Activated B cell treated with CpG ODN at 0.5 μM for 24 hours (primary cell): ENCODE results near the gene LRRC8A. TPM values are rescaled to one million over a fixed set of nuclear protein-coding genes. Genes with fewer than 3 reads are reported as not detected.
A peak's percentile ranks its signal among the peaks of the same experiment; 100 is the strongest.

Experiments
- ATAC-seq: fragments of 200-7000 bp; cut with Tn5 transposase; one replicate; pipeline ENCODE4 v1.10.0; 2021; ENCODE audit warnings: low read depth, mild to moderate bottlenecking, moderate library complexity
- CTCF ChIA-PET: fragments of 350-600 bp; sonication (Branson Sonifier 250); formaldehyde crosslinking; loops from one replicate; lab custom pipeline; 2021; ENCODE audit warnings: antibody characterized with exemption; lab: Charles Lee
- POLR2A ChIA-PET: fragments of 350-600 bp; sonication (Branson Sonifier 250); formaldehyde crosslinking; loops from one replicate; lab custom pipeline; 2021; ENCODE audit warnings: antibody characterized with exemption; lab: Charles Lee
- DNase-seq: peaks from one replicate; pipeline ENCODE4 v3.0.0; 2022
- H3K27ac Mint-ChIP-seq: one replicate; pipeline ENCODE4 v1.8.0; 2020; ENCODE audit warnings: mixed read lengths
- H3K27me3 Mint-ChIP-seq: one replicate; pipeline ENCODE4 v1.8.0; 2021; ENCODE audit warnings: mixed read lengths
- H3K36me3 Mint-ChIP-seq: one replicate; pipeline ENCODE4 v1.8.0; 2021; ENCODE audit warnings: low read depth, mixed read lengths
- H3K4me1 Mint-ChIP-seq: one replicate; pipeline ENCODE4 v1.8.0; 2021; ENCODE audit warnings: mixed read lengths
- H3K4me3 Mint-ChIP-seq: one replicate; pipeline ENCODE4 v1.8.0; 2020; ENCODE audit warnings: mild to moderate bottlenecking, mixed read lengths
- H3K9me3 Mint-ChIP-seq: one replicate; pipeline ENCODE4 v1.8.0; 2020; ENCODE audit warnings: mixed read lengths
- intact Hi-C: fragments of 100-400 bp; cut with micrococcal nuclease; formaldehyde crosslinking; loops from one replicate; pipeline ENCODE4 v1.15.1; 2024
- total RNA-seq: library from RNA; stranded (reverse); gene quantifications from 2 replicates; pipeline ENCODE4 v1.2.3, GENCODE V29; 2022
- TF ChIP-seq, protein P1 (sequence below): fragments of 200-600 bp; IDR thresholded peaks from one replicate; pipeline ENCODE4 v1.8.0; 2022; ENCODE audit warnings: antibody characterized with exemption, mild to moderate bottlenecking

LRRC8A gene
- total RNA-seq: 9.0 and 10.4 TPM in 2 replicates

DNA sequence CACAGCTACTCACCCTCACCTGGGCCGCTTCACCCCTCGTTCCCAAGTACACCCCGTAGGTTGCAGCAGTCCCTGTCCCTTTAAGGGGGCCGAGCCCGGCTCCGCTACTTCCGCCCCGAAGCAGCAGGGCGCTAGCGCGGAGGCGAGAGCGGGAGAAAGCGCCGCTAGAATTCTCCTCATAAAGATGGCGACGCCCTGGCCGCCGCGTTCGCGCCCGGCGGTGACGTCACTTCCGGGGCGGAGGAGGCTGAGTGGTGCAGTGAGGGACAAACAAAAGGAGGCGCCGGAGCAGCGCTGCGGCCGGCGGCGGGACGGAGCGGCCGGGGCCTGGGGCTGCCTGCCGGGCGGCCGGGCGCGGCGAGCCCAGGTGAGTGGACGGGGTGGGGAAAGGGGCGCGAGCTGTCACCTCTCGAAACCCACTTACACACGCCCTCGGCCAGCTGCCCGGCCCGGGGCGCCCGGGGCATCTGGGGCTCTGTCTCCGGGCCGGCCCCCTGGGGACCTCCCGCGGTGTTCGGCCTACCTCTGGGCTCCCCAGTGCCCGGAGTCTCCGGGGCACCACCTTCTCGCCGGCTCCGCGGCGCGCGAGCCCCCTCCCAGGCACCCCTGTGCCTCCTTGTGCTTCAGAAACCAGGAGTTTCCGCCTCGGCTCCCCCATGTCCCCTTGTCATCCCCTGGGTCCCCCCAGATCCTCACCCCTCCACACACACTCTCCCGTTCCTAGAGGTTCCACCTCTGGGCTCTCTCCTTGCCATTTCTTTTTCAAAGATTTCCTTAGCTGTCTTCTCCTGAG is at the start of gene LRRC8A, which contains the start of gene KYAT1:
Gene LRRC8A, plus strand, starts transcription at position 250 of the 793 bp plus-strand sequence. CDS start 25,032 bp downstream, outside the sequence.
Gene KYAT1, minus strand, starts transcription at position 67 of the 793 bp plus-strand sequence. CDS start 36,545 bp downstream, outside the sequence.
- Mint-ChIP-seq H3K9me3 (no peaks in the 10 kb centered on the region), H3K36me3 (peaks cover 18% of the 10 kb centered on the region), H3K4me1 (peaks cover 34% of the 10 kb centered on the region), H3K4me3 (peak within 1 kb of the TSS; percentile 94), H3K27me3 (no peaks in the 10 kb centered on the region), H3K27ac (peak within 1 kb of the TSS; percentile 84)
- CTCF ChIA-PET: interaction anchor here (1.5 kb wide), 1 partner anchor 47 kb away, joined by 5 read pairs; no protein-coding TSS in a partner anchor
- DNase-seq: peak; percentile 98
- POLR2A ChIA-PET: interaction anchor here (0.5 to 2.0 kb wide), 11 partner anchors 11 to 604 kb away, joined by 3 to 7 read pairs (median 4); partner anchors contain the start of genes ENDOG, SPOUT1 and ZDHHC12
- ATAC-seq: peak; percentile 90
- intact Hi-C loops: loop anchor here (1.0 to 5.0 kb wide), 14 partner anchors 19 to 1430 kb away; partner anchors contain the start of genes DOLK, DYNC2I2, ENDOG and GLE1
- TF ChIP-seq, protein P1, sequence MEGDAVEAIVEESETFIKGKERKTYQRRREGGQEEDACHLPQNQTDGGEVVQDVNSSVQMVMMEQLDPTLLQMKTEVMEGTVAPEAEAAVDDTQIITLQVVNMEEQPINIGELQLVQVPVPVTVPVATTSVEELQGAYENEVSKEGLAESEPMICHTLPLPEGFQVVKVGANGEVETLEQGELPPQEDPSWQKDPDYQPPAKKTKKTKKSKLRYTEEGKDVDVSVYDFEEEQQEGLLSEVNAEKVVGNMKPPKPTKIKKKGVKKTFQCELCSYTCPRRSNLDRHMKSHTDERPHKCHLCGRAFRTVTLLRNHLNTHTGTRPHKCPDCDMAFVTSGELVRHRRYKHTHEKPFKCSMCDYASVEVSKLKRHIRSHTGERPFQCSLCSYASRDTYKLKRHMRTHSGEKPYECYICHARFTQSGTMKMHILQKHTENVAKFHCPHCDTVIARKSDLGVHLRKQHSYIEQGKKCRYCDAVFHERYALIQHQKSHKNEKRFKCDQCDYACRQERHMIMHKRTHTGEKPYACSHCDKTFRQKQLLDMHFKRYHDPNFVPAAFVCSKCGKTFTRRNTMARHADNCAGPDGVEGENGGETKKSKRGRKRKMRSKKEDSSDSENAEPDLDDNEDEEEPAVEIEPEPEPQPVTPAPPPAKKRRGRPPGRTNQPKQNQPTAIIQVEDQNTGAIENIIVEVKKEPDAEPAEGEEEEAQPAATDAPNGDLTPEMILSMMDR: no peak

DNA sequence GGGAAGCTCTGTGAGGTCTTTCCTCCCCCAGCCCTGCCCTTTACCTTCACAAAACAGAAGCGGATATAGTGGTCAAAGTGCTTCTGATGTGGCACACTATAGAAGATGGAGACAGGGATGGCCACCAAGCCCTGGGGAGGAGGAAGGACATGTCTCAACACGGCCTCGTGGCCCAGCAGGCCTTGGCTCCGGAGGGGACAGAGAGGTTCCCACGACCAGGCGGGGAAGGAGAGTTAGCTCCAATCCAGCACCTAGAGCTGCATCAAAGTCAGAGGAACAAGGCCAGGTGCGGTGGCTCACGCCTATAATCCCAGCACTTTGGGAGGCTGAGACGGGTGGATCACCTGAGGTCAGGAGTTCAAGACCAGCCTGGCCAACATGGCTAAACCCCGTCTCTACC is 48.2 kb upstream of the LRRC8A start:
- DNase-seq (no peak), ATAC-seq (no peak)
- Mint-ChIP-seq H3K4me3 (no peak overlapping the region), H3K4me1 (peaks cover 13% of the 10 kb centered on the region), H3K9me3 (no peaks in the 10 kb centered on the region), H3K36me3 (peaks cover 5% of the 10 kb centered on the region), H3K27me3 (no peaks in the 10 kb centered on the region), H3K27ac (no peak overlapping the region)
- intact Hi-C loops: loop anchor here (1.0 kb wide), 1 partner anchor 23 kb away; no protein-coding TSS in a partner anchor
- POLR2A ChIA-PET: no interaction called here
- TF ChIP-seq, protein P1: no peak
- CTCF ChIA-PET: interaction anchor here (1.3 kb wide), 1 partner anchor 94 kb away, joined by 4 read pairs; no protein-coding TSS in a partner anchor

DNA sequence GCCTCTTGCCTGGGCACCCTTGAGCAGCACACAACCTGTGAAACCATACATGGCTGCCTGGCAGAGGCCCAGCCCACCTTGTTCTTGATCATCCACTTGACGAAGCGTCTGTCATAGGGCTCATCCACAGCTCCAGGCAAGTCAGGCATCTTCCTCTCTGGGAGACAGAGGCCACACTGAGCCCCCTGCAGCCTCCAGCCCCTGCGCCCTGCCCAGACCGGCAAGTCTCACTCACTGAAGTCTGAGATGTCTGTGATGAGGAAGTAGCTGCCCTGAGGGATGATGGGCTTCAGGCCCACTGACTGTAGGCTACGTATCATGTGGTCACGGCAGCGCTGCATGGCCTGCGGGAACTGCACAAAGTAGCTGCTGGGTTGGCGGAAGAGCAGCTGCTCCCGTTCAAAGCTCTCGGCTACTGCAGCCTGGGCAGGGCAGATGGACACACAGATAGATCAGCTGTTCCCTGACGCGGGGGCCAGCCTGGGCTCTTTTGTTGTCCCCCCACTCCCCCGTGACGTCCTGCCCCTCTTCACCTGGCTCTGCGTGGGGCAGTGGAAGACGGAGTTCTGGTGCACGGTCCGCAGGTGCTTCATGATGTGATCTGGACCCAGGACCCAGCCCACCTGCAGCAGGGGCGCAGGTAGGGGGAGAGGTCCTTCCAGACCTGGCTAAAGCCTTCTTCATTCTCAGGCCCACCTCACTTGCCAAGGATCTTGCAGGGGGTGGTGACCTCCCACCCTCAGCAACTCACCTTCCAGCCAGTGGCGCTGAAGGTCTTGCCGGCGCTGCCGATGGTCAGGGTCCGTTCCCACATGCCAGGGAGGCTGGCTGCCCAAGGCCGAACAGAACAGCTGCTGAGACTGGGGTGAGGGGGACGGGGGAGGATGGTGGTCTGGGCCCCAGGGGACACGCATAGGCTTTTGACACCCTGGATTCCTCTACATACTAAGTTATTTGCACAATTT is 46.4 kb upstream of the LRRC8A start:
- DNase-seq (no peak), ATAC-seq (no peak)
- POLR2A ChIA-PET: no interaction called here
- intact Hi-C loops: no loop called here
- Mint-ChIP-seq H3K4me1 (no peaks in the 10 kb centered on the region), H3K9me3 (no peaks in the 10 kb centered on the region), H3K27ac (no peak overlapping the region), H3K27me3 (no peaks in the 10 kb centered on the region), H3K36me3 (no peaks in the 10 kb centered on the region), H3K4me3 (no peak overlapping the region)
- TF ChIP-seq, protein P1: no peak
- CTCF ChIA-PET: no interaction called here

DNA sequence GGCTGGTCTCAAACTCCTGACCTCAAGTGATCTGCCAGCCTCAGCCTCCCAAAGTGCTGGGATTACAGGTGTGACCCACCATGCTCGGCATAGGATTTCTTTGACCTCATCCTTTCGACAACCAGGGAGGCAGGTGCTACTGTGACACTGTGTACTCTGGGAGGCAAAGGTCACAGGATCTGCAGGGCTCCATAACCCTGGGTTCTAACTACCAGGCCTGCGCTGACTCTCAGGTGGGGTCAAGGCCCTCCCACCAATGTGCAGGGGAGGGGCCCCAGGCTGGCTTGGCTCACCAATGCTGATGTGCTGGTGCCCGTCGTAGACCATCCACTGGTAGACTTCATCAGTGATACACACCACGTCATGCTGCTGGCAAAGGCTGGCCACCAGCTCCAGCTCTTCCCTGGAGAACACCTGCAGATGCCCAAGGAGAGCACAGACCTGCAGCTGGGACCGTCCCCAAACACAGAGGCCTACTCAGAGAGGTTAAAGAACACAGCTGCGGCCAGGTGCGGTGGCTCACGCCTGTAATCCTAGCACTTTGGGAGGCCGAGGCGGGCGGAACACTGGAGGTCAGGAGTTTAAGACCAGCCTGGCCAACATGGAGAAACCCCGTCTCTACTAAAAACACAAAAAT is 45.3 kb upstream of the LRRC8A start:
- no peak overlapping the region for H3K27ac Mint-ChIP-seq
- H3K4me3 Mint-ChIP-seq: no peak overlapping the region
- intact Hi-C loops: no loop called here
- H3K9me3 Mint-ChIP-seq: no peaks in the 10 kb centered on the region
- CTCF ChIA-PET: no interaction called here
- no peaks in the 10 kb centered on the region for H3K4me1 Mint-ChIP-seq
- DNase-seq: no peak
- ATAC-seq: no peak
- no peaks in the 10 kb centered on the region for H3K27me3 Mint-ChIP-seq
- H3K36me3 Mint-ChIP-seq: no peaks in the 10 kb centered on the region
- POLR2A ChIA-PET: no interaction called here
- TF ChIP-seq, protein P1: no peak
